Fibroblast of skin of scalp (primary cell): ENCODE results near the gene NEDD9.

ENCODE experiments used
- DNase-seq: peaks from one replicate; pipeline ENCODE4 v3.0.0-alpha.2; 2013

The NEDD9 gene

GRCh38 chr6:11233673-11234573 is 1.5 kb upstream of the NEDD9 start:
- DNase-seq, result no peak

GRCh38 chr6:11232770-11233626 is 530 bp upstream of the NEDD9 start:
- DNase-seq, result no peak

- DNase-seq, result peak; percentile 79
Observed at GRCh38 chr6:11231564-11232192, 790 bp downstream of the NEDD9 start.

- no peak for DNase-seq
Observed at GRCh38 chr6:11231108-11231463, 1.4 kb downstream of the NEDD9 start.

GRCh38 chr6:11230158-11231107 is 2.0 kb downstream of the NEDD9 start:
- DNase-seq, result no peak

GRCh38 chr6:11229655-11230046 is 2.8 kb downstream of the NEDD9 start:
- no peak for DNase-seq

- DNase-seq, result no peak
Observed at GRCh38 chr6:11228935-11229654, 3.4 kb downstream of the NEDD9 start.

GRCh38 chr6:11227698-11228097 is 4.8 kb downstream of the NEDD9 start:
- DNase-seq, result no peak

GRCh38 chr6:11226005-11226404 is 6.5 kb downstream of the NEDD9 start:
- no peak for DNase-seq

GRCh38 chr6:11224966-11225463 is 7.5 kb downstream of the NEDD9 start:
- no peak for DNase-seq

- DNase-seq, result peak; percentile 61
Observed at GRCh38 chr6:11224252-11224965, 8.1 kb downstream of the NEDD9 start.

GRCh38 chr6:11223286-11223864 is 9.1 kb downstream of the NEDD9 start:
- DNase-seq, result no peak

GRCh38 chr6:11222385-11223277 is 9.8 kb downstream of the NEDD9 start:
- no peak for DNase-seq

- no peak for DNase-seq
Observed at GRCh38 chr6:11221623-11222384, 10.7 kb downstream of the NEDD9 start.

- no peak for DNase-seq
Observed at GRCh38 chr6:11219400-11219834, 13.1 kb downstream of the NEDD9 start.

GRCh38 chr6:11218538-11219399 is 13.7 kb downstream of the NEDD9 start:
- no peak for DNase-seq

GRCh38 chr6:11218102-11218442 is 14.4 kb downstream of the NEDD9 start:
- no peak for DNase-seq
